Measurements from ENCODE around the gene GLG1. TPM values are rescaled to one million over a fixed set of nuclear protein-coding genes. Genes with fewer than 3 reads are reported as not detected.

The GLG1 gene
- total and polyA plus RNA-seq, 4 donors = 24.6 to 156 (median 78.2) TPM

DNA sequence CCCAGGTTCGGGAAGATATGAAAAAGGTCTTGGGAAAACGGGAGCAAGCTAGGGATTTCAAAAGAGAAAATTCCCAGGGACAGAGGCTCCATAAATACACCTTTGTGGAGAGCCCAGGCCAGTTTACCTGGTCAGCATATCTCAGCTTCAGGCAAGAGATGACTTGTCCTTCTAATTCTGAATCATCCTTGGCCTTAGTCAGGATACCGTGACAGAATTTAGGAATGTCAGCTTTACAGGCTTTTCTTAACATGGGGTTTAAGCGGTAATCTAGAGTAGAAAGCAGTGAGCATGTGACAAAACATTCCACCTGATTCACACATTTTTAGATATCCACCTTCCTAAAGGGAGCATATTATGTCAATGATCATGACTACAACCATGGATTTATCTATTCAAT is 144.6 kb downstream of the GLG1 start:
- no peaks in the 10 kb centered on the region for H3K9me3 ChIP-seq (ENCODE audit: control insufficient read depth in 4 of 4, insufficient read depth in 3 of 4, low read length in 3 of 4)
- no peak for DNase-seq
- no peaks in the 10 kb centered on the region for H3K27me3 ChIP-seq (ENCODE audit: control insufficient read depth in 3 of 3, insufficient read depth in 3 of 3, low read length in 2 of 3)
- no peak overlapping the region for H3K27ac ChIP-seq (ENCODE audit: low read depth in 1 of 2, low read length in 1 of 2)
- no peak for ATAC-seq (ENCODE audit: insufficient read depth, low FRiP score)
- H3K4me1 ChIP-seq (ENCODE audit: control insufficient read depth in 5 of 5, insufficient read depth in 5 of 5, low read length in 5 of 5) = no peaks in the 10 kb centered on the region
- H3K9ac ChIP-seq (ENCODE audit: insufficient read depth in 1 of 2, low read length in 2 of 2) = no peak overlapping the region
- TF ChIP-seq, protein P1, sequence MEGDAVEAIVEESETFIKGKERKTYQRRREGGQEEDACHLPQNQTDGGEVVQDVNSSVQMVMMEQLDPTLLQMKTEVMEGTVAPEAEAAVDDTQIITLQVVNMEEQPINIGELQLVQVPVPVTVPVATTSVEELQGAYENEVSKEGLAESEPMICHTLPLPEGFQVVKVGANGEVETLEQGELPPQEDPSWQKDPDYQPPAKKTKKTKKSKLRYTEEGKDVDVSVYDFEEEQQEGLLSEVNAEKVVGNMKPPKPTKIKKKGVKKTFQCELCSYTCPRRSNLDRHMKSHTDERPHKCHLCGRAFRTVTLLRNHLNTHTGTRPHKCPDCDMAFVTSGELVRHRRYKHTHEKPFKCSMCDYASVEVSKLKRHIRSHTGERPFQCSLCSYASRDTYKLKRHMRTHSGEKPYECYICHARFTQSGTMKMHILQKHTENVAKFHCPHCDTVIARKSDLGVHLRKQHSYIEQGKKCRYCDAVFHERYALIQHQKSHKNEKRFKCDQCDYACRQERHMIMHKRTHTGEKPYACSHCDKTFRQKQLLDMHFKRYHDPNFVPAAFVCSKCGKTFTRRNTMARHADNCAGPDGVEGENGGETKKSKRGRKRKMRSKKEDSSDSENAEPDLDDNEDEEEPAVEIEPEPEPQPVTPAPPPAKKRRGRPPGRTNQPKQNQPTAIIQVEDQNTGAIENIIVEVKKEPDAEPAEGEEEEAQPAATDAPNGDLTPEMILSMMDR (IDR thresholded peaks at IDR 0.05; ENCODE audit: control extremely low read depth, extremely low read depth) = no peak
- H3K4me3 ChIP-seq = no peak overlapping the region
- peaks cover 23 to 38% (median 32%) of the 10 kb centered on the region in 4 donors for H3K36me3 ChIP-seq (ENCODE audit: control insufficient read depth in 4 of 4, insufficient read depth in 4 of 4, low read length in 4 of 4)
- WGBS, 2 donors = 95 to 100% methylated on average over 4 of the region's 4 CpGs

GRCh38 chr16:74461826-74462225 is 145.1 kb downstream of the GLG1 start:
- no peak overlapping the region for H3K4me3 ChIP-seq
- WGBS, 2 donors = 93 to 94% methylated on average over 9 of the region's 9 CpGs
- TF ChIP-seq, protein P1 (IDR thresholded peaks at IDR 0.05; ENCODE audit: control extremely low read depth, extremely low read depth) = no peak
- H3K27me3 ChIP-seq (ENCODE audit: control insufficient read depth in 3 of 3, insufficient read depth in 3 of 3, low read length in 2 of 3) = no peaks in the 10 kb centered on the region
- DNase-seq (no peak), ATAC-seq (ENCODE audit: insufficient read depth, low FRiP score) (no peak)
- H3K4me1 ChIP-seq (ENCODE audit: control insufficient read depth in 5 of 5, insufficient read depth in 5 of 5, low read length in 5 of 5) = no peaks in the 10 kb centered on the region
- H3K9ac ChIP-seq (ENCODE audit: insufficient read depth in 1 of 2, low read length in 2 of 2) = no peak overlapping the region
- H3K36me3 ChIP-seq (ENCODE audit: control insufficient read depth in 4 of 4, insufficient read depth in 4 of 4, low read length in 4 of 4) = peaks cover 23 to 38% (median 31%) of the 10 kb centered on the region in 4 donors
- H3K27ac ChIP-seq (ENCODE audit: low read depth in 1 of 2, low read length in 1 of 2) = no peak overlapping the region
- no peaks in the 10 kb centered on the region for H3K9me3 ChIP-seq (ENCODE audit: control insufficient read depth in 4 of 4, insufficient read depth in 3 of 4, low read length in 3 of 4)

- Histone ChIP-seq H3K9ac (ENCODE audit: insufficient read depth in 1 of 2, low read length in 2 of 2) (no peak overlapping the region), H3K4me3 (no peak overlapping the region), H3K27me3 (ENCODE audit: control insufficient read depth in 3 of 3, insufficient read depth in 3 of 3, low read length in 2 of 3) (no peaks in the 10 kb centered on the region), H3K9me3 (ENCODE audit: control insufficient read depth in 4 of 4, insufficient read depth in 3 of 4, low read length in 3 of 4) (no peaks in the 10 kb centered on the region), H3K4me1 (ENCODE audit: control insufficient read depth in 5 of 5, insufficient read depth in 5 of 5, low read length in 5 of 5) (no peaks in the 10 kb centered on the region), H3K27ac (ENCODE audit: low read depth in 1 of 2, low read length in 1 of 2) (no peak overlapping the region), H3K36me3 (ENCODE audit: control insufficient read depth in 4 of 4, insufficient read depth in 4 of 4, low read length in 4 of 4) (peaks cover 33 to 42% (median 39%) of the 10 kb centered on the region in 4 donors)
- WGBS, 2 donors = 88 to 96% methylated on average over 7 of the region's 7 CpGs
- TF ChIP-seq, protein P1 (IDR thresholded peaks at IDR 0.05; ENCODE audit: control extremely low read depth, extremely low read depth) = no peak
- ATAC-seq (ENCODE audit: insufficient read depth, low FRiP score) (no peak), DNase-seq (no peak)
These were observed 146.4 kb downstream of the GLG1 start for GRCh38 chr16:74460542-74460941.

GRCh38 chr16:74456290-74456625 is 150.7 kb downstream of the GLG1 start:
- no peak overlapping the region for H3K9ac ChIP-seq (ENCODE audit: insufficient read depth in 1 of 2, low read length in 2 of 2)
- no peak overlapping the region for H3K27ac ChIP-seq (ENCODE audit: low read depth in 1 of 2, low read length in 1 of 2)
- 97% methylated on average over 16 of the region's 16 CpGs for WGBS, 2 donors
- TF ChIP-seq, protein P1 (IDR thresholded peaks at IDR 0.05; ENCODE audit: control extremely low read depth, extremely low read depth) = no peak
- no peaks in the 10 kb centered on the region for H3K27me3 ChIP-seq (ENCODE audit: control insufficient read depth in 3 of 3, insufficient read depth in 3 of 3, low read length in 2 of 3)
- H3K4me1 ChIP-seq (ENCODE audit: control insufficient read depth in 5 of 5, insufficient read depth in 5 of 5, low read length in 5 of 5) = no peaks in the 10 kb centered on the region
- peaks cover 20 to 51% (median 42%) of the 10 kb centered on the region in 4 donors for H3K36me3 ChIP-seq (ENCODE audit: control insufficient read depth in 4 of 4, insufficient read depth in 4 of 4, low read length in 4 of 4)
- ATAC-seq (ENCODE audit: insufficient read depth, low FRiP score) (no peak), DNase-seq (no peak)
- no peak overlapping the region for H3K4me3 ChIP-seq
- peaks cover 0 to 2% (median 0%) of the 10 kb centered on the region in 4 donors for H3K9me3 ChIP-seq (ENCODE audit: control insufficient read depth in 4 of 4, insufficient read depth in 3 of 4, low read length in 3 of 4)

All from lung (tissue), 12 donors.